ENCODE measurements around the gene KCNAB1. TPM values are rescaled to one million over a fixed set of nuclear protein-coding genes. Genes with fewer than 3 reads are reported as not detected.

The KCNAB1 gene
- total RNA-seq, 1 experiment from 2014 or later, result 1.0 TPM

DNA sequence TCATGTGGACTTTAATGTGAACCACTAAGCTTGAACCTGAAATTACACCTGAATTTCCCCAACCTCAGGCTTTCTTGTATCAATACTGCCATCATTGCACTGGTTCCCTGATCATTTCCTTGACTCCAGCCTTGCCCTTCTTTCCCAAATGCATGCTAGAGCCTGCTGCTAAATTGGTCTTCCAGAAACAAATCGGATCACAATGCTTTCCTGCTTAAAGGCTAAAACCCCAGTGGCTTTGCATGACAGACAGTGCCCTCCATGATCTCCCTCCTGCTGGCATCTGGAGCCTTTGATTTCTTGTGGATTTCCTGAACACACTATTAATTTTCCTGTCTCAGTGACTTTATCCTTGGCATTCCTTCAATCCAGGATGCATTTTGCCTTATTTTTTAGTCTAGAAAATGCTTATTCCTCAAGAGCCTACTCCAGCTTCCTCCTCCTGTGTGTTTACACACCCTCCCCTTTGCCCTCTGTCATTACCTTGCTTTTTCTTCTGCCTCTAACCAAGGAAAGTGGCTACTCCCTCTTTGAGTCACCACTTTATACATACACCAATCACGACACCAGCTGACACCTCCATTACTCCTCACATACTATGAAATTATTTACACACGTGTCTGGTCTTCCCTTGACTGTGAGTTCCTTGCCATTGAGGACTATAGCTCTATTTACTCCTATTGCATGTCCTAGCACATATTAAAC is 214.6 kb downstream of the KCNAB1 start (continued):
- TF ChIP-seq EMX1 (CRISPR knock-in tag; IDR thresholded peaks at IDR 0.05) (no peak), CREM (CRISPR knock-in tag; IDR thresholded peaks at IDR 0.05) (no peak)
- TF ChIP-seq, protein P1, sequence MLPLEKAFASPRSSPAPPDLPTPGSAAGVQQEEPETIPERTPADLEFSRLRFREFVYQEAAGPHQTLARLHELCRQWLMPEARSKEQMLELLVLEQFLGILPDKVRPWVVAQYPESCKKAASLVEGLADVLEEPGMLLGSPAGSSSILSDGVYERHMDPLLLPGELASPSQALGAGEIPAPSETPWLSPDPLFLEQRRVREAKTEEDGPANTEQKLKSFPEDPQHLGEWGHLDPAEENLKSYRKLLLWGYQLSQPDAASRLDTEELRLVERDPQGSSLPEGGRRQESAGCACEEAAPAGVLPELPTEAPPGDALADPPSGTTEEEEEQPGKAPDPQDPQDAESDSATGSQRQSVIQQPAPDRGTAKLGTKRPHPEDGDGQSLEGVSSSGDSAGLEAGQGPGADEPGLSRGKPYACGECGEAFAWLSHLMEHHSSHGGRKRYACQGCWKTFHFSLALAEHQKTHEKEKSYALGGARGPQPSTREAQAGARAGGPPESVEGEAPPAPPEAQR (CRISPR knock-in tag; IDR thresholded peaks at IDR 0.05), result no peak

DNA sequence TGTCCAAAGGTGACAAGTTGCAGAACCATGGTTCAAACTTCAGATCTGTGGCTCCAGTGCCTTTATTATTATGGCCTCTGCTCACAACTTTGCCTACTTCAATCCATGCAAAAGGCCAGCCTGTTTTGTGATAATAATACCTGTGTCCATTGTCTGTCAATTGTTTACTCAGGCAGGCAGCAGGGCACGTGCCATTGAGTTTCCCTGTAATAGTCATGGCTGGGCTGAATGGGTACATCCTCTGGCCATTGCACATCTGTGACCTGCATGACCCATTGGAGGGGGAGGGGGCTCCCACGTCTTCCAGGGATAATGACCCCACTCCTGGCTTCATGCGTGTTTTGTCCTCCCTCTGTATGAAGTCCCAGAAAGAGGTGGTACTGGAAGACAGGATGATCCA is 219.1 kb downstream of the KCNAB1 start:
- H3K4me1 Mint-ChIP-seq, result peaks cover 17% of the 10 kb centered on the region
- H3K27me3 Mint-ChIP-seq (ENCODE audit: low read depth), result no peaks in the 10 kb centered on the region
- ChIA-PET CTCF (interaction anchor here (1.6 kb wide), 1 partner anchor 43 kb away, joined by 3 read pairs; no protein-coding TSS in a partner anchor), POLR2A (no interaction called here)
- no peaks in the 10 kb centered on the region for H3K36me3 Mint-ChIP-seq
- ATAC-seq (no peak), DNase-seq (ENCODE audit: low spot score) (no peak)
- H3K9me3 Mint-ChIP-seq, result no peaks in the 10 kb centered on the region
- H3K4me3 Mint-ChIP-seq, result no peak overlapping the region
- H3K27ac Mint-ChIP-seq, result no peak overlapping the region
- TF ChIP-seq ZNF138 (CRISPR knock-in tag; conservative IDR thresholded peaks at IDR 0.05), result no peak
- TF ChIP-seq, protein P2, sequence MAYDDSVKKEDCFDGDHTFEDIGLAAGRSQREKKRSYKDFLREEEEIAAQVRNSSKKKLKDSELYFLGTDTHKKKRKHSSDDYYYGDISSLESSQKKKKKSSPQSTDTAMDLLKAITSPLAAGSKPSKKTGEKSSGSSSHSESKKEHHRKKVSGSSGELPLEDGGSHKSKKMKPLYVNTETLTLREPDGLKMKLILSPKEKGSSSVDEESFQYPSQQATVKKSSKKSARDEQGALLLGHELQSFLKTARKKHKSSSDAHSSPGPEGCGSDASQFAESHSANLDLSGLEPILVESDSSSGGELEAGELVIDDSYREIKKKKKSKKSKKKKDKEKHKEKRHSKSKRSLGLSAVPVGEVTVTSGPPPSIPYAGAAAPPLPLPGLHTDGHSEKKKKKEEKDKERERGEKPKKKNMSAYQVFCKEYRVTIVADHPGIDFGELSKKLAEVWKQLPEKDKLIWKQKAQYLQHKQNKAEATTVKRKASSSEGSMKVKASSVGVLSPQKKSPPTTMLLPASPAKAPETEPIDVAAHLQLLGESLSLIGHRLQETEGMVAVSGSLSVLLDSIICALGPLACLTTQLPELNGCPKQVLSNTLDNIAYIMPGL (CRISPR knock-in tag; IDR thresholded peaks at IDR 0.05), result no peak
- no peak for TF ChIP-seq ATF1 (CRISPR knock-in tag; IDR thresholded peaks at IDR 0.05)
- TF ChIP-seq, protein P3, sequence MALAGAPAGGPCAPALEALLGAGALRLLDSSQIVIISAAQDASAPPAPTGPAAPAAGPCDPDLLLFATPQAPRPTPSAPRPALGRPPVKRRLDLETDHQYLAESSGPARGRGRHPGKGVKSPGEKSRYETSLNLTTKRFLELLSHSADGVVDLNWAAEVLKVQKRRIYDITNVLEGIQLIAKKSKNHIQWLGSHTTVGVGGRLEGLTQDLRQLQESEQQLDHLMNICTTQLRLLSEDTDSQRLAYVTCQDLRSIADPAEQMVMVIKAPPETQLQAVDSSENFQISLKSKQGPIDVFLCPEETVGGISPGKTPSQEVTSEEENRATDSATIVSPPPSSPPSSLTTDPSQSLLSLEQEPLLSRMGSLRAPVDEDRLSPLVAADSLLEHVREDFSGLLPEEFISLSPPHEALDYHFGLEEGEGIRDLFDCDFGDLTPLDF (CRISPR knock-in tag; IDR thresholded peaks at IDR 0.05), result no peak
- TF ChIP-seq HMGA2 (CRISPR knock-in tag; IDR thresholded peaks at IDR 0.05), result no peak
- TF ChIP-seq, protein P4, sequence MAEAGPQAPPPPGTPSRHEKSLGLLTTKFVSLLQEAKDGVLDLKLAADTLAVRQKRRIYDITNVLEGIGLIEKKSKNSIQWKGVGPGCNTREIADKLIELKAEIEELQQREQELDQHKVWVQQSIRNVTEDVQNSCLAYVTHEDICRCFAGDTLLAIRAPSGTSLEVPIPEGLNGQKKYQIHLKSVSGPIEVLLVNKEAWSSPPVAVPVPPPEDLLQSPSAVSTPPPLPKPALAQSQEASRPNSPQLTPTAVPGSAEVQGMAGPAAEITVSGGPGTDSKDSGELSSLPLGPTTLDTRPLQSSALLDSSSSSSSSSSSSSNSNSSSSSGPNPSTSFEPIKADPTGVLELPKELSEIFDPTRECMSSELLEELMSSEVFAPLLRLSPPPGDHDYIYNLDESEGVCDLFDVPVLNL (CRISPR knock-in tag; IDR thresholded peaks at IDR 0.05; ENCODE audit: borderline replicate concordance, low read depth), result no peak
- no peak for TF ChIP-seq ZNF396 (CRISPR knock-in tag; IDR thresholded peaks at IDR 0.05; ENCODE audit: borderline replicate concordance)
- TF ChIP-seq, protein P5, sequence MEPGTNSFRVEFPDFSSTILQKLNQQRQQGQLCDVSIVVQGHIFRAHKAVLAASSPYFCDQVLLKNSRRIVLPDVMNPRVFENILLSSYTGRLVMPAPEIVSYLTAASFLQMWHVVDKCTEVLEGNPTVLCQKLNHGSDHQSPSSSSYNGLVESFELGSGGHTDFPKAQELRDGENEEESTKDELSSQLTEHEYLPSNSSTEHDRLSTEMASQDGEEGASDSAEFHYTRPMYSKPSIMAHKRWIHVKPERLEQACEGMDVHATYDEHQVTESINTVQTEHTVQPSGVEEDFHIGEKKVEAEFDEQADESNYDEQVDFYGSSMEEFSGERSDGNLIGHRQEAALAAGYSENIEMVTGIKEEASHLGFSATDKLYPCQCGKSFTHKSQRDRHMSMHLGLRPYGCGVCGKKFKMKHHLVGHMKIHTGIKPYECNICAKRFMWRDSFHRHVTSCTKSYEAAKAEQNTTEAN (CRISPR knock-in tag; IDR thresholded peaks at IDR 0.05), result no peak
- TF ChIP-seq, protein P6, sequence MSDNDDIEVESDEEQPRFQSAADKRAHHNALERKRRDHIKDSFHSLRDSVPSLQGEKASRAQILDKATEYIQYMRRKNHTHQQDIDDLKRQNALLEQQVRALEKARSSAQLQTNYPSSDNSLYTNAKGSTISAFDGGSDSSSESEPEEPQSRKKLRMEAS (CRISPR knock-in tag; IDR thresholded peaks at IDR 0.05), result no peak
- no peak for TF ChIP-seq ETV6 (CRISPR knock-in tag; IDR thresholded peaks at IDR 0.05)
- TF ChIP-seq FOXK1 (CRISPR knock-in tag; IDR thresholded peaks at IDR 0.05), result no peak
- TF ChIP-seq, protein P7, sequence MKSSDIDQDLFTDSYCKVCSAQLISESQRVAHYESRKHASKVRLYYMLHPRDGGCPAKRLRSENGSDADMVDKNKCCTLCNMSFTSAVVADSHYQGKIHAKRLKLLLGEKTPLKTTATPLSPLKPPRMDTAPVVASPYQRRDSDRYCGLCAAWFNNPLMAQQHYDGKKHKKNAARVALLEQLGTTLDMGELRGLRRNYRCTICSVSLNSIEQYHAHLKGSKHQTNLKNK (CRISPR knock-in tag; IDR thresholded peaks at IDR 0.05), result no peak
- no peak for TF ChIP-seq JAZF1 (CRISPR knock-in tag; IDR thresholded peaks at IDR 0.05)
- TF ChIP-seq FOXP1 (CRISPR knock-in tag; IDR thresholded peaks at IDR 0.05; ENCODE audit: borderline replicate concordance), result no peak
- TF ChIP-seq, protein P8, sequence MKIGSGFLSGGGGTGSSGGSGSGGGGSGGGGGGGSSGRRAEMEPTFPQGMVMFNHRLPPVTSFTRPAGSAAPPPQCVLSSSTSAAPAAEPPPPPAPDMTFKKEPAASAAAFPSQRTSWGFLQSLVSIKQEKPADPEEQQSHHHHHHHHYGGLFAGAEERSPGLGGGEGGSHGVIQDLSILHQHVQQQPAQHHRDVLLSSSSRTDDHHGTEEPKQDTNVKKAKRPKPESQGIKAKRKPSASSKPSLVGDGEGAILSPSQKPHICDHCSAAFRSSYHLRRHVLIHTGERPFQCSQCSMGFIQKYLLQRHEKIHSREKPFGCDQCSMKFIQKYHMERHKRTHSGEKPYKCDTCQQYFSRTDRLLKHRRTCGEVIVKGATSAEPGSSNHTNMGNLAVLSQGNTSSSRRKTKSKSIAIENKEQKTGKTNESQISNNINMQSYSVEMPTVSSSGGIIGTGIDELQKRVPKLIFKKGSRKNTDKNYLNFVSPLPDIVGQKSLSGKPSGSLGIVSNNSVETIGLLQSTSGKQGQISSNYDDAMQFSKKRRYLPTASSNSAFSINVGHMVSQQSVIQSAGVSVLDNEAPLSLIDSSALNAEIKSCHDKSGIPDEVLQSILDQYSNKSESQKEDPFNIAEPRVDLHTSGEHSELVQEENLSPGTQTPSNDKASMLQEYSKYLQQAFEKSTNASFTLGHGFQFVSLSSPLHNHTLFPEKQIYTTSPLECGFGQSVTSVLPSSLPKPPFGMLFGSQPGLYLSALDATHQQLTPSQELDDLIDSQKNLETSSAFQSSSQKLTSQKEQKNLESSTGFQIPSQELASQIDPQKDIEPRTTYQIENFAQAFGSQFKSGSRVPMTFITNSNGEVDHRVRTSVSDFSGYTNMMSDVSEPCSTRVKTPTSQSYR (CRISPR knock-in tag; IDR thresholded peaks at IDR 0.05), result no peak
- TF ChIP-seq, protein P9, sequence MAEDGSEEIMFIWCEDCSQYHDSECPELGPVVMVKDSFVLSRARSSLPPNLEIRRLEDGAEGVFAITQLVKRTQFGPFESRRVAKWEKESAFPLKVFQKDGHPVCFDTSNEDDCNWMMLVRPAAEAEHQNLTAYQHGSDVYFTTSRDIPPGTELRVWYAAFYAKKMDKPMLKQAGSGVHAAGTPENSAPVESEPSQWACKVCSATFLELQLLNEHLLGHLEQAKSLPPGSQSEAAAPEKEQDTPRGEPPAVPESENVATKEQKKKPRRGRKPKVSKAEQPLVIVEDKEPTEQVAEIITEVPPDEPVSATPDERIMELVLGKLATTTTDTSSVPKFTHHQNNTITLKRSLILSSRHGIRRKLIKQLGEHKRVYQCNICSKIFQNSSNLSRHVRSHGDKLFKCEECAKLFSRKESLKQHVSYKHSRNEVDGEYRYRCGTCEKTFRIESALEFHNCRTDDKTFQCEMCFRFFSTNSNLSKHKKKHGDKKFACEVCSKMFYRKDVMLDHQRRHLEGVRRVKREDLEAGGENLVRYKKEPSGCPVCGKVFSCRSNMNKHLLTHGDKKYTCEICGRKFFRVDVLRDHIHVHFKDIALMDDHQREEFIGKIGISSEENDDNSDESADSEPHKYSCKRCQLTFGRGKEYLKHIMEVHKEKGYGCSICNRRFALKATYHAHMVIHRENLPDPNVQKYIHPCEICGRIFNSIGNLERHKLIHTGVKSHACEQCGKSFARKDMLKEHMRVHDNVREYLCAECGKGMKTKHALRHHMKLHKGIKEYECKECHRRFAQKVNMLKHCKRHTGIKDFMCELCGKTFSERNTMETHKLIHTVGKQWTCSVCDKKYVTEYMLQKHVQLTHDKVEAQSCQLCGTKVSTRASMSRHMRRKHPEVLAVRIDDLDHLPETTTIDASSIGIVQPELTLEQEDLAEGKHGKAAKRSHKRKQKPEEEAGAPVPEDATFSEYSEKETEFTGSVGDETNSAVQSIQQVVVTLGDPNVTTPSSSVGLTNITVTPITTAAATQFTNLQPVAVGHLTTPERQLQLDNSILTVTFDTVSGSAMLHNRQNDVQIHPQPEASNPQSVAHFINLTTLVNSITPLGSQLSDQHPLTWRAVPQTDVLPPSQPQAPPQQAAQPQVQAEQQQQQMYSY (CRISPR knock-in tag; IDR thresholded peaks at IDR 0.05), result no peak
- TF ChIP-seq SOX15 (CRISPR knock-in tag; IDR thresholded peaks at IDR 0.05), result no peak

Measured in WTC11 (cell line).